Fibroblast of skin of right quadriceps (primary cell): Measurements from ENCODE around the gene NR3C2.
A peak's percentile ranks its signal among the peaks of the same experiment; 100 is the strongest.

Source experiments
- DNase-seq: peaks from one replicate; pipeline ENCODE4 v3.0.0-alpha.2; 2013

Gene NR3C2

DNA sequence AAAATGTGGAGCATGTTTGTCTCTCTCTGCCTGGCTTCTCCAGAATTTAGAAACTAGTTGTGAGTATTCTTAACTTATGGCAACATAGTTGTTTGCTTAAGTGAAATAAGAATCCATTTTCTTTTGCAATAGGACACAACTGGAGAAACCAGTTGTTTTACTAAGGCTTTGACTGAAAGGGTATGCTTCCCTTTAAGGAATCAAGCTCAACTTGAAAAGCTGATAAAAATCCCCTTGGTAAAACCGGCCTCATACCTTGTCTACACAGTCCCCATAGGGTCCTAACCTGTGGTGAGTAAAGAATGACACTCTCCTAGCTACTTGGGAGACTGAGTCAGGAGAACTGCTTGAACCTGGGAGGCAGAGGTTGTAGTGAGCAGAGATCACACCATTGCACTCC, 139.8 kb downstream of the NR3C2 start:
- no peak for DNase-seq

DNA sequence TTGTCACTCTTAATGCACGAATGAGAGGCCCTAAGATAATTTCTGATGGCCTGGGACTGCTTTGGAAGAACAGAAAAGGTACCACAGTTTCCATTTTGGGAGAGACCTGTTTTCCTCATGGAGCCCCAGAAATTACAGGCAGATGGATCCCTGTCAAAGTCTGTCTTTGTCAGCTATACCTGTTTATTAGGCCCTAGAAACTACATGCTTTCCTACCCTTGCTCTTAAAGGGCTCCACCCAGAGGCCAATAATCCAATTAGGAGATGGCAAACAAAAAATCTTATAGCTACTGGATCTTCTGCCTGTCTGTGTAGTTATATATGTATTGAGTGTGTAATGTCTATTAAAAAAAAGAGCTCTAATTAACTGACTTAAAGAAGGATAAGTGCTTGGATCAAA, 141.3 kb downstream of the NR3C2 start:
- no peak for DNase-seq

- DNase-seq = no peak
These were observed 142.9 kb downstream of the NR3C2 start for GRCh38 chr4:148299337-148299736.

- no peak for DNase-seq
These were observed 145.7 kb downstream of the NR3C2 start for GRCh38 chr4:148296498-148296897.

DNA sequence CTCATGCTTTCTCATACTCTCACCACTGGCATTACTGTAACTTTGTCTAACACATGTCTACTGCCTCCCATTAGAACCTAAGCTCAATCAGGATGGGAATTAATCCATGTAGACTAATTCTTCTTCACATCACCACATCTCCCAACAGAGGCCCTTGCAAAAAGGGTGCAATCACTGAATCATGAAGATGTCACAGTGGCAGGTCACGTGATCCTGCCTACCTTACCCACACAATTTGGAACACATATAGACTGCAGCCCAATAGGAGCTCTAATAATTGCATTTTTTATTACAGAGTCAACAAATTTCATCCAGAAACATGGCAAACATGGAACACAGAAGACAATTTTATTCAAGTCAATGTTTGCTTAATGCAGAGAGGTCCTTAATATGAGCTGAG, 146.6 kb downstream of the NR3C2 start:
- DNase-seq = no peak

- no peak for DNase-seq
These were observed 148.6 kb downstream of the NR3C2 start for GRCh38 chr4:148293571-148293970.

GRCh38 chr4:148292686-148293085, 149.5 kb downstream of the NR3C2 start:
- no peak for DNase-seq

GRCh38 chr4:148289740-148290139, 152.5 kb downstream of the NR3C2 start:
- DNase-seq = no peak

GRCh38 chr4:148288448-148288847, 153.8 kb downstream of the NR3C2 start:
- DNase-seq = no peak

GRCh38 chr4:148287111-148287510, 155.1 kb downstream of the NR3C2 start:
- DNase-seq = no peak

DNA sequence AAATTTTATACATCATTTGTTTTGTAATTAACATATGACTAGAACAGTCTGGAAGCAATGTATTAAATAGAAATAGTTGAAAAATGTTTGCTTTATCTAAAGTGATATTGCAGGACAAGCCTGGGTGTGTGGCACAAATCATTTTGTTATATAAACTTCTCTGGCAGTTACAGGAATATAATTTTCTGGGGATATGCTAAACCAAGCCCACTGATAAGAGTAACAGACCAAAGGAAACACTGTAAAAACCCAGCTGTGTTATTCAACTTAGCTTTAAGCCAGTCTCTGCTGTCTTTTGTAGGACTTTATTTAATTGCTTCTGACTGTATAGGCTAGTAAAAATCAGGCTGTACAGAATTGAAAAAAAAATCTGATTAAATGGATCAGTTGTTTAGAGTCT, 156.2 kb downstream of the NR3C2 start:
- DNase-seq = no peak

DNA sequence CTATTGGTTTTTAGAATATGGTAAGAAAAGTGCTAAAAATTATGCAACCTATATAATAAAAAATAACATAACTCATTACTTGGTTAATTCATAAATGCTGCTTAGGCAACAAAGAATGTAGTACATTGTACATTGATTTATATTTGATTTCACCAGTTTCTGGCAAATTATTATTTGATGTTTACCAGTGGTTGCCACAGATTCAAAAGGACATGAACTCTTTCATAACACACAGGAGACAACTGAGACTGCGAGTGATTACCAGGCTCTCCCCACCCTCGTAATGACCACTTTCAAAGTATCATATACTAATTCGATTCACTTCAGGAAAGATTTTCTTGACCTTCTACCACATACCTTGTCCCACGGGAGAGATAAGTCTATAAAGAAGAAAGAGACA, 158.5 kb downstream of the NR3C2 start:
- DNase-seq = no peak

GRCh38 chr4:148278310-148278709, 163.9 kb downstream of the NR3C2 start:
- no peak for DNase-seq

DNA sequence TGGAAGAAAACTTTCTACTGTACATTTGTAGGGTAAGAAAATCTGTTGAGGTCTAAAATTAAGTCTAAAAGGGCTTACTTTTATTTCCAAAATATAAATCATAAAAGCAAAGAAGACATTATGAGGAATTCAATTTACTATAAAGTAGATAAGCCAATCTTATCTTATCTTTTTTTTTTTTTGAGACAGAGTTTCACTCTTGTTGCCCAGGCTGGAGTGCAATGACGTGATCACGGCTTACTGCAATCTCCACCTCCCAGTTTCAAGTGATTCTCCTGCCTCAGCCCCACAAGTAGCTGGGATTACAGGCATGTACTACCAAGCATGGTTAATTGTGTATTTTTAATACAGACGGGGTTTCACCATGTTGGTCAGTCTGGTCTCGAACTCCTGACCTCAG, 166.9 kb downstream of the NR3C2 start:
- no peak for DNase-seq

- DNase-seq = no peak
These were observed 168.7 kb downstream of the NR3C2 start for GRCh38 chr4:148273501-148273986.

DNA sequence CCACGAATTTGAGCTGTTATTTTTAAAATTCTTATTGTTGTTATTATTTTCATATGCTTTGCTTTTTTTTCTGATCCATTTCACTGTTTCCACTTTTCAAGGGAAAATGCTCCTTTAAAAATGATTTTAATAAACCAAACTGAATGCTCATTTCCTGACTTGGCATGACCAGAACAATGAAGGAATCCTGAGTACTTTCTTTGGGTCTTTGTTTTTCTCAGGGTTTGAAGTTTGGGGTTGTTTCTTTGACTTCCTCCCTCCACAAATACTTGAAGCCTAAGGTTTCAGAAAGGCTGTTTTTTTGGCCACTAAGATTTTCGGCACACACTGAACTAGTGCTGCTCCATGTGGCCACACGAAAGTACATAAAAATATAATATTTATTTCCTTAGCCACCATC, 171.0 kb downstream of the NR3C2 start:
- no peak for DNase-seq

DNA sequence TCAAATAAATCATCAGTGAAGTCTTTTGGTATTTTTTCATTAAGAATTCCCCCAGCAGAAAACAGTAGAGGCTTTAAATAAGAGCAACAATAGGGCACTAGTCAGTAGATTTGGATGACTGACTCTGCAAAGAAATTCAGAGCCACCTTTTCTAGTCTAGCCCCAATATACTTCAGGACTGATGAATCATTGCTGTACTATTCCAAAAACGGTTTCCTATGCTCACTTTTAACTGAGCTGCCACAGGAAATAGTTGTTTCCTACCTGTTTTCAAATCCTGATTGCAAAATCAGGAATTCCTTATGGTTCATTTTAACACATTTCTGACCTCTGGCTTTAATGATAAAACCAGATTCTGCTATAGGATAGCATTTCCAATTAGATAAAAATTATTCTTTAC, 171.6 kb downstream of the NR3C2 start:
- no peak for DNase-seq

DNA sequence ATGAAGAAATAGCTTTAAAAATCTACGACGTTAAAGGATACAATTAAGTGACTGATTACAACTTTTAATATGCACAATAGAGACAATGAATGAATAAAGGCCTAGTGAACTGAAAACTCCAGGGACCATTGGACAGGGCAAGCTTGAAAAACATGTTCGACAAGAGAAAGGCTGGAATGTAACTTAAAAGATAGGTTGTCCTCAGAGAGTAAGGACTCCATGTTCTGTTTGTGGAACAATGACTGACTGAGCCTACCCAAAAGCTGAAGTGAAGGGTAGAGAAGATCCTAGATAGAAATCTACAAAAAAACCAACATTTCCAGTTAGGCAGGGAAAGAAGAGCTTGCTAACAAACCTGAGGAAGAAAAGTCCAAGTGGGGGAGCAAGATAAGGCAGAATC, 173.4 kb downstream of the NR3C2 start:
- DNase-seq = no peak

GRCh38 chr4:148266921-148267320, 175.3 kb downstream of the NR3C2 start:
- DNase-seq = no peak

DNA sequence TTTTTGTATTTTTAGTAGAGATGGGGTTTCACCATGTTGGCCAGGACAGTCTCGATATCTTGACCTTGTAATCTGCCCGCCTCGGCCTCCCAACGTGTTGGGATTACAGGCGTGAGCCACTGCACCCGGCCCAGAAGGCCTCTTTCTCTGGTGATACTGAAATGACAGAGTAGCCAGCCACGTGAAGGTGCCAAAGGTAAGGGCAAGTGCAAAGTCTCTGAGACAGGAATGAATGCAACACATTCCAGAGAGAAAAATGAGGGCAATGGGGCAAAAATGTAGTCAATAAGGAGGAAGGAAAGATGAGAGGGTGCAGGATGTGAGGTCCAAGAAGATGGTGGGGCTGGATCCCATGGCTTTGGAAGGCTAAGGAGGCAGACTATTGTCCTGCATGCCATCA, 176.0 kb downstream of the NR3C2 start:
- DNase-seq = no peak

DNA sequence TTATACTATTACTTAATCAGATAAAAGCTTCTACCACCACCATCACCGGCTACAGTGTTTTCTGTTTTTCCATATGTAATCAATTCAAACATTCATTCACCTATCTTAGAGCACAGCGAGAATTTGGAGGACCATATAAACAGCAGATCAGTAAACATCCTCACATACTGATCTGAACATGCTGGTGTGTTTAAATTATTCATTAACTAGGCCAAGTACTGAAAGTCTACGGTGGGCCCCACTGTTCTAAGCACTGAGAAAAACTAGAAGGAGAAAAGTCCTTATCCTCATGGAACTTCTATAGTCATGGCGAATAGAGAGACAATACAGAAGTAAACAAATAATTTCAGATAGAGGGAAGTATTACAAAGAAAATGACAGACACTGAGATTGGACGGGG, 176.6 kb downstream of the NR3C2 start:
- no peak for DNase-seq

DNA sequence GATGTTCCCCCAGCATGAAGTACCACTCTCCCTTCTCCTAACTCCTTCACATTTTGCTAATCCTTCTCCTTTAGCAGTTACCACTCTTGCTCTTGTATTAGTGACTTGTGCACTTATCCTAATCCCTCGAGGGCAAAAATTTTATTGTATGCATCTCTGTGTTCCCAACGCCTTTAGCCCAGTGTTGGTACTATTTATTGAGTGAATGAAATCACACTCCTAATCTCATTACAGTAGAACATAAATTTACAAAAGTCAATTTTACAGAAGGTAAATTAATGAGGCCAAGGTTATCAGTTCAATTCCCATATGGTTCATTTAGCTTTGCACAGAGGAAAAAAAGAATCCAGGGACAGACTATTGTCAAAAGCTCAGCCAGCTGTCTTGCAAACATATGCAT, 178.4 kb downstream of the NR3C2 start:
- DNase-seq = no peak

GRCh38 chr4:148263127-148263526, 179.1 kb downstream of the NR3C2 start:
- DNase-seq = no peak

- DNase-seq = peak; percentile 7
These were observed 180.4 kb downstream of the NR3C2 start for GRCh38 chr4:148261848-148262247.

GRCh38 chr4:148259841-148260240, 182.4 kb downstream of the NR3C2 start:
- no peak for DNase-seq

DNA sequence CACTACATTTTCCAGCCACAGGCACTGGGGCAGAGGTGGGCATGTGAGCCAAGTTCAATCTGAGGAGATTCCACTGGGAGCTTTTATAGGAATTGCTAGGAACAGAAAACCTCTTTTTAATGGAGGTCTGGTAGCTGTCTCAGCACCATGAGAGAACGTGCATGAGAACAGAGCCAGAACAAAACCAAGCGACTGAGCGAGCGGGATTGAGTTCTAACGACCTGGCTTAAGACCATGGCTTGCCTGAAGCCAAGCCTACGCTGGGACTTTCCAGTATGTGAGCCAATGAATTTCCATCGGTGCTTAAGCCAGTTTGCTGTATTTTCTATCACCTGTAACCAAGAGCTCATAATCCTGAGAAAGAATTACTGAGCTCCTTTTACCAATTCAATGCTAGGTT, 183.7 kb downstream of the NR3C2 start:
- DNase-seq = no peak
